HTERT RPE-1 (cell line): Measurements from ENCODE around the gene LRRN4CL.
"Not testable (repeated sequence)": the region's sequence is repeated elsewhere in the genome, so short reads cannot be mapped to it uniquely, and the experiment has no call there.

Experiments
- in situ Hi-C: fragments of 300-500 bp; cut with MboI; formaldehyde crosslinking; loops from 4 replicates; pipeline ENCODE4 v1.14.3; 2020; ENCODE audit warnings: low sequenced_read_pairs

The LRRN4CL gene

DNA sequence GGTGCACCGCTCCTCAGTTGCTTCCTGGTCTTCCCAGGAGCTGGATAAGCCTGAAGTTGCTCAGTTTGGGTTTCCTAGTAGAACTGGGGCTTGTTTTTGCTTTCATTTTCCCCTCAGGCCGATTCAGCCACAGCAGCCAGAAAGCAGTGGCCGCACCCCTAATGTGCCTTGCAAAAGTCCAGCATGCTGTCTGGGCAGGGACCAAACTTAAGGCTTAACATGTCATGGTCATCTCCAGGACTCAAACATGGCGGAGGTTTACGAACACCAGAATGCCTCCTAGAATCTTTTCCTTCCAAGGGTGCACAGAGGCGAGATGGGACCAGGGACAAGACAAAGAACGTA is 20.6 kb upstream of the LRRN4CL start:
- in situ Hi-C loops, result no loop called here

DNA sequence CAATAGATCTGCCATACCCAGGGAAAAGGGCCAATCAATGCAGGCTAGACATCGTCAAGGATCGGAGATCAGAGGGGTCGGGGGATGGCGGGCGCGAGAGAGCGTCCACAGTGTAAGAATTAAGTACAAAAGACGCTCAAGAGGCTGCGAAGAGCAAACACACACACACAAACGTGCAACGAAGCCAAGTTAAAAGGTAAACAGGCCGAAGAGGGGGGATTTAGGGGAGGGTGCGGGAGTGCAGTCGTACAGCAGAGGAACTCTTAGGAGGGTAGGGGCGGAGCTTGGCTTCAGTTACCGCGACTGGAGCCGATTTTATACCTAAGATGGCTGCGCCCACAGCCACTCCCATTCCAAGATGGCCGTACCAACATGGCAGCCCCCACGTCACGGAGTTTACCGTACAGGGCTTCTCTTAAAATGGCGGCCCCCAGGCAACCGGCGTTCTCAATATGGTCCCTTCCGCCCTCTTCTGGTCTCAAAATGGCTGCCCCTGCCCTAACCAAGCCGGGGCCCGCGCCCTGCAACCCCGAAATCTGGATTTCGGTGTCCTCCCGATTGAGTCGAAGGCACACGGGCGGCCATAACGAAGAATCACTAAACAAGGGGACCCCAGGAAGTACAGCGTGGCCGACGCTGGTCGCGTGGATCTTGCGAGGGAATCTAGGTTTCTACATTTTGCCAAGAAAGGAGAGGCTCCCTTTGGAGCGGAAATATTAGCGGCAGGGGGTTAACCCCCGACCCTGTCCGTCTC is 20.1 kb upstream of the LRRN4CL start:
- in situ Hi-C loops, result no loop called here

GRCh38 chr11:62708793-62709192 is 19.5 kb upstream of the LRRN4CL start:
- in situ Hi-C loops, result no loop called here

- in situ Hi-C loops, result no loop called here
Observed at GRCh38 chr11:62708392-62708791, 19.1 kb upstream of the LRRN4CL start.

DNA sequence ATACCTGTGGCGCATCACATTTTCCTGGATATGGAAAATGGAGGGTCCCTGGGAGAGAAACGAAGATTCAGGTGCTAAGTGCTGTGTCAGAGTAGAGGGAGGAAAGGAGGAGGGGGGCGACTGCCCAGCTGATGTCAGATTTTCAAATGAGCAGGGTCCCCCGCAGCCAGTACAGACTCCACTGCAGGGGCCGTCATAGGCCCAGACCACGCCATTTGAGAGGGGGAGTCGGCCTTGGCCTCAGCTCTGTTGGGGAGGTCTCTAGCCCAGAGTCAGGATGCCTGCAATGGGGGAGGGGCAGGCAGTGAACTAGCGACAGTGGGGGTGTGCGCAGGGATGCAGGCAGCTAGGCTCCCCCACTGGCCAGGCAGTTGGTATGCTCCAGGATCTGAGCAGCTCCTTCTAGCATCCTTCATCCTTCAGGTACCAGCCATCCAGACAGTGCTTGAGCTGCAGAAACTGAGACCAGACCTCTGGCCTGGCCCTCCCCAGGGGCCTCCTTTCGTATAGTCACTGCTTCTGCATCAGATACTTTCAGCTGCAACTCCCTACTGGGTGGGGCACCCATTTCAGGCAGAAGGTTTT is 18.0 kb upstream of the LRRN4CL start, which contains the start of the genes BSCL2 and GNG3:
BSCL2 (minus strand) TSS at position 148 of the 585 bp plus-strand sequence. CDS start 229 bp downstream, outside the sequence.
GNG3 (plus strand) TSS at position 400 of the 585 bp plus-strand sequence. CDS start 620 bp downstream, outside the sequence.
- in situ Hi-C loops, result no loop called here

DNA sequence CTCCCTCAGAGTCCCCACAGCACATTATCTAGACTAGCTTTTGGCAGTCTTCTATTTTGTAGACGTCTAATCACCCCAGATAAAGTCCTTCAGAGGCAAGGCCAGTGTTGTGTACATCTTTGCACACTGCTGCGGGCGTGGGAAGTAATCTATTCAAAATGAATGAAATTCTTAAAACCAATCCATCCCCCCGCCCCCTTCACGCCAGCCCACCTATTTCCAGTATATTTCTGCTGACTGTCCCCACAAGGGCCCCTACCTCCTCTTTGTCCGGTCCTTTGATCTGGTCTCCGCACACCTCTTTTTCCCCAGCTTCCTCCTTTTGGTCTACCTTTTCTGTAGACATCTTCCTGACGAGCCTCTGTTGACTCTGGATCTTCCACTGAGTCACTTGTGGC is 17.5 kb upstream of the LRRN4CL start:
- in situ Hi-C loops, result no loop called here

GRCh38 chr11:62705880-62706849 is 16.8 kb upstream of the LRRN4CL start:
- in situ Hi-C loops, result no loop called here

- in situ Hi-C loops, result no loop called here
Observed at GRCh38 chr11:62705413-62705812, 16.1 kb upstream of the LRRN4CL start.

DNA sequence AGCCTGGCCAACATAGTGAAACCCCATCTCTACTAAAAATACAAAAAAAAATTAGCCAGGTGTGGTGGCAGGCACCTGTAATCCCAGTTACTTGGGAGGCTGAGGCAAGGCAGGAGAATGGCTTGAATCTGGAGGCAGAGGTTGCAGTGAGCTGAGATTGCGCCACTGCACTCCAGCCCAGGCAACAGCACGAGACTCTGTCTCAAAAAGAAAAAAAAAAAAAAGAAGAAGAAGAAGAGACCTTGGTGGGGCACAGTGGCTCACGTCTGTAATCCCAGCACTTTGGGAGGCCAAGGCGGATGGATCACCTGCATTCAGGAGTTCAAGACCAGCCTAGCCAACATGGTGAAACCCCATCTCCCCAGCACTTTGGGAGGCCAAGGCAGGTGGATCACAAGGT is 14.6 kb upstream of the LRRN4CL start:
- in situ Hi-C loops, result not testable (repeated sequence)

GRCh38 chr11:62702246-62702645 is 12.9 kb upstream of the LRRN4CL start:
- in situ Hi-C loops, result no loop called here

GRCh38 chr11:62694455-62695167 is 5.3 kb upstream of the LRRN4CL start:
- in situ Hi-C loops, result no loop called here

DNA sequence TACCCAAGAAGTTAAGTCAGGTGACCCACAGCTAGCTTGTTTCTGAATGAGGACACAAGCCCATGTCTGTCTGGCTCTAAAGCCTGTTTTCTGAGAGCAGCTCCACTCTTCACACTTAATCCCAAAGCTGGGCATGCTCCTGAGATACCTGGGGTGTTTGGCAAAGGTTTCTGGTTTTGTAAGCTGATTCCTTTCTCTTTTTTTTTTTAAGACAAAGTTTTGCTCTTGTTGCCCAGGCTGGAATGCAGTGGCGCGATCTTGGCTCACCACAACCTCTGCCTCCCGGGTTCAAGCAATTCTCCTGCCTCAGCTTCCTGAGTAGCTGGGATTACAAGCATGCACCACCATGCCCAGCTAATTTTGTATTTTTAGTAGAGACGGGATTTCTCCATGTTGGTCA is 4.3 kb upstream of the LRRN4CL start:
- in situ Hi-C loops, result not testable (repeated sequence)

DNA sequence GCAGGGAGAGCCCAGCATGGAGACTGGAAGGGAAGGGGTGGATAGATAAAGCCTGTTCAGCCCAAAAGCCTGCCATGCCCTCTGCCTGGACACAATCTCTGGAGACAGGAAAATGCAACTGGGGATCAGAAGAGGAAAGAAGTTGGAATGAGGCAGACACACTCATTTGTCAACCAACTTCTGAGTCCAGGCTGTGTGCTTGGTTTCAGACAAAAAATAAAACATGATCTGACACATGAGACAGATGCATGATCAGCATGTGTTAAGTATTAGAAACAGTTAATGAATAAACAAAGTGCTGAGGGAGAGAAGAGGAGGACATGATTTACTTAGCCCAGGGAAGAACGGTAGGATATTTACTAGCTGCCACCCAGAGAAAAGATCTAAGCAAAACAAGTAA is 839 bp downstream of the LRRN4CL start:
- in situ Hi-C loops, result no loop called here

DNA sequence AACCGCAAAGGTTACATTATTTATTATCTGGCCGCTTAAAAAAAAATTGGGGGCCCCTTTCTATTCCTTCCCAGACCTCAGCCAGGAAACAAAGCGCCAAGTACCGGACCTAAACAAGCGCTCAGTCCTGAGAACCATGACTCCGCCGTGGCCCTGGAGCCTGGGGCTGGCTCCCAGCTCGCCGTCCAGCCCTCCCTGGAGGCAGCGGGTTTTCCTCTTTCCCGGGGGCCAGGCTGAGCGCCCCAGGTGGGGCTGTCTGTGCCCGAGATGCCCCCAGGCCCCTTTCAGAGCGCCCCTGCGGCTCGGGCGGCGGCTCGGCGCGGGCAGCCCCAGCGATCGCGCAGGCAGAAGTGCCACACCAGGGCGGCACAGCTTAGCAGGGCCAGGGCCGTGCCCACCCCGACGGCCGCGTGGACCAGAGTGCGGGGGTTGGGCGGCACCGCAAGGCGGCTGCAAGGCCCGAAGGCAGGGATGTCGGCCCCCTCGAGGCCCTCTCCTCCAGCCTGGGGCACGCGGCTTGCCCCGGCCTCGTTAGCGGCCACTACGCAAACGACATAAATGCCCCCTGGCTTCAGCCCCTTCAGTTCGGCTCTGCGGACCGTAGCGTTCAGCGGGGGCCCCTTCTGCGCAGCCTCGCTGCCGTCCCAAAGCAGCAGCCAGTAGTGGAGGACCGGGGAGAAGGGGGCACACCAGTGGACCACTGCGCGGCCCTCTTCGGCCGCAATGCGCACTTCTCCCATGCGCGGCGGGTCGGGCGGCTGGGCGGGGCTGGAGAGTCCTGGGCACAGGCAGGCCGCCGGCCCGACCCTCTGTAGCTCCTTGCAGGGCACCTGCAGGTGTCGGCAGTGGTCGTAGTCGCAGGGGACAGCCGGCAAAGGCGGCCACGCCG is 1.6 kb downstream of the LRRN4CL start:
- in situ Hi-C loops, result no loop called here

DNA sequence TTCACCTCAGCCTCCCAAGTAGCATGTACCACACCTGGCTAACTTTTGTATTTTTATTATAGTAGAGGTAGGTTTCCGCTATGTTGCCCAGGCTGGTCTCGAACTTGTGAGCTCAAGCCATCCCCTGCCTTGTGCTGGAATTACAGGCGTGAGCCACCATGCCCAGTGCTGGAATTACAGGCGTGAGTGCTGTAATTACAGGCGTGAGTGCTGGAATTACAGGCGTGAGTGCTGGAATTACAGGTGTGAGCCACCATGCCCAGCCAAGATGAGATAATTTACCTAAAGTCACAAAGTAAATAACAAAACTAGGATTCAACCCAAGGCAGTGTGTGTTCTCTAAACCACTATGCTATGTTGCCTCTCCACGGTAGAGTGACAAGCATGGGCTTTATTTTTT is 6.8 kb downstream of the LRRN4CL start:
- in situ Hi-C loops, result no loop called here

GRCh38 chr11:62680825-62681240 is 8.5 kb downstream of the LRRN4CL start:
- in situ Hi-C loops, result no loop called here

- in situ Hi-C loops, result no loop called here
Observed at GRCh38 chr11:62678770-62679696, 10.3 kb downstream of the LRRN4CL start, which contains the start of gene UBXN1. TSS of gene UBXN1 (minus strand) at chr11:62679073. CDS start at chr11:62678923, 150 bp downstream.

- in situ Hi-C loops, result no loop called here
Observed at GRCh38 chr11:62678433-62678769, 10.9 kb downstream of the LRRN4CL start.

DNA sequence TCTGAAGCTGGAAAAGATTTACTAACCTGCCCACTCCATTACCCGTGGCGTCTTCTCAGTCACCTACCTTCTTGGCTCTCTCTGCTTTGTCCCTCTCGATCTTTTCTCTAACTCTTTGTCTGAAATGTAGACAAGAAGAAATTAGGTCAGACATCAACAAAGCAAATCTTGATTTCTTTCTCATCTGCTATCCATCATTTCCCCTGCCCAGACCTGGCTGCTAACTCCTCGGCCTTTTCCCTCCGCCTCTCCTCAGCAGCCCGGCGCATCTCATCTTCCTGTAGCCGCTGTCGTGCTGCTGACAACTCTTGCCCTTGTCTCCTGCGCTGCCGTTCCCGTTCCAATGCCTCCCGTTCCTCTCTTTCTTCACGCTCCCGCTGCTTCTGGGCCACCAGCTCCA is 11.6 kb downstream of the LRRN4CL start:
- in situ Hi-C loops, result no loop called here
